Tibial nerve (tissue), 4 donors: ENCODE data around the gene RFPL1.

Experiments
- EP300 ChIP-seq, 2 donors: sonication (generic); formaldehyde crosslinking; IDR thresholded peaks; one replicate each; pipeline ENCODE4 v1.6.1; 2017; ENCODE audit warnings: antibody characterized with exemption in 2 of 2, mild to moderate bottlenecking in 1 of 2
- POLR2A ChIP-seq, 2 donors: fragments of 450-650 bp; IDR thresholded peaks; one replicate each; pipeline ENCODE4 v1.6.1; 2017; ENCODE audit warnings: antibody characterized with exemption in 2 of 2, mild to moderate bottlenecking in 2 of 2, moderate library complexity in 2 of 2
- TF ChIP-seq, protein P1 (sequence below), 5 experiments: fragments of 200-600 bp in 3 of 5; fragments of 450-650 bp in 2 of 5; sonication (generic) in 3 of 5; IDR thresholded peaks; one replicate each; pipeline ENCODE4 v1.5.1; 2016 to 2019; ENCODE audit warnings: antibody characterized with exemption in 5 of 5, mild to moderate bottlenecking in 3 of 5, moderate library complexity in 2 of 5

GRCh38 chr22:29459773-29460172 lies 21.4 kb downstream of the RFPL1 start:
- TF ChIP-seq, protein P1, sequence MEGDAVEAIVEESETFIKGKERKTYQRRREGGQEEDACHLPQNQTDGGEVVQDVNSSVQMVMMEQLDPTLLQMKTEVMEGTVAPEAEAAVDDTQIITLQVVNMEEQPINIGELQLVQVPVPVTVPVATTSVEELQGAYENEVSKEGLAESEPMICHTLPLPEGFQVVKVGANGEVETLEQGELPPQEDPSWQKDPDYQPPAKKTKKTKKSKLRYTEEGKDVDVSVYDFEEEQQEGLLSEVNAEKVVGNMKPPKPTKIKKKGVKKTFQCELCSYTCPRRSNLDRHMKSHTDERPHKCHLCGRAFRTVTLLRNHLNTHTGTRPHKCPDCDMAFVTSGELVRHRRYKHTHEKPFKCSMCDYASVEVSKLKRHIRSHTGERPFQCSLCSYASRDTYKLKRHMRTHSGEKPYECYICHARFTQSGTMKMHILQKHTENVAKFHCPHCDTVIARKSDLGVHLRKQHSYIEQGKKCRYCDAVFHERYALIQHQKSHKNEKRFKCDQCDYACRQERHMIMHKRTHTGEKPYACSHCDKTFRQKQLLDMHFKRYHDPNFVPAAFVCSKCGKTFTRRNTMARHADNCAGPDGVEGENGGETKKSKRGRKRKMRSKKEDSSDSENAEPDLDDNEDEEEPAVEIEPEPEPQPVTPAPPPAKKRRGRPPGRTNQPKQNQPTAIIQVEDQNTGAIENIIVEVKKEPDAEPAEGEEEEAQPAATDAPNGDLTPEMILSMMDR (IDR thresholded peaks at IDR 0.05) = no peak
- no peak for TF ChIP-seq POLR2A (IDR thresholded peaks at IDR 0.05)
- no peak for TF ChIP-seq EP300 (IDR thresholded peaks at IDR 0.05)
